ENCODE measurements around the gene KCNH1. TPM values are rescaled to one million over a fixed set of nuclear protein-coding genes. Genes with fewer than 3 reads are reported as not detected.

KCNH1 gene
- total and polyA plus RNA-seq, 2 experiments from 2014 or later, result 0.28 TPM; not detected in 1

DNA sequence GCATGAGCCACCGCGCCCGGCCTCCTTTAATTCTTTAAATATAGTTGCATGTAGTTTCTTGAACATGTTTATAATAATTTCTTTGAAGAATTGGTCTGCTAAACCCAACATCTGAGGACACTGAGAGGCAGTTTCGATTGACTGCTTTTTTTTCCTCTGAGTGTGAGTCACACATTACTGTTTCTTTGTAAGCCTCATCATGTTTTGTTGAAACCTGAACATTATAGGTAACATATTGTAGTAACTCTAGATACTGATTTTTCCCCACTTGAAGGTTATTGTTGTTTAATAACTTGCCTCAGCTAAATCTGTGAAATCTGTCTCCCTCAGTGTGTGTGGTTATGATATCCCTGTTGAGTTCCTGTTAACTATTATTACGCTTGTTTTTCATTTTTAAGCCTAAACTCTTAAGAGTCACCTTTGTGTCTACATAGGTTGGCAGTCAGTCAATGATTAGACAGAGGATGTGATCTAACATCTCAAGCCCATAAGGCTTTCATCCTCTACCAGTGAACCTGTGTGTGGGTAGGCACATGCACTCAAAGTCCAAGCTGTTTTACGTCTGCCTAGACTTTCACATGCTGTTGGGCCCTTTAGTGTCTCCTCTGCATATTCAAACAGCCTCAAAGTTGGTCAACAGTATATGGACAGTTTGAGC lies 155.5 kb downstream of the KCNH1 start:
- Histone ChIP-seq H3K27ac (ENCODE audit: low read depth) (no peak overlapping the region), H3K79me2 (replicated peaks; ENCODE audit: insufficient read depth) (no peaks in the 10 kb centered on the region), H3K4me1 (ENCODE audit: insufficient read depth) (no peaks in the 10 kb centered on the region), H3K27me3 (ENCODE audit: insufficient read depth) (no peaks in the 10 kb centered on the region), H3F3A (replicated peaks; ENCODE audit: low read depth) (no peaks in the 10 kb centered on the region), H3K9me2 (ENCODE audit: insufficient read depth) (no peaks in the 10 kb centered on the region; the same call in 1 of the 2 replicates), H3K4me2 (no peak overlapping the region), H2AFZ (no peak overlapping the region), H4K20me1 (replicated peaks; ENCODE audit: insufficient read depth) (no peaks in the 10 kb centered on the region), H3K4me3 (no peak overlapping the region), H3K36me3 (ENCODE audit: insufficient read depth) (no peaks in the 10 kb centered on the region; the same call in 1 of the 2 replicates)
- Mint-ChIP-seq H3K27ac (no peak overlapping the region), H3K9me3 (peaks cover 10% of the 10 kb centered on the region), H3K36me3 (ENCODE audit: low read depth) (no peaks in the 10 kb centered on the region), H3K4me1 (no peaks in the 10 kb centered on the region), H3K4me3 (no peak overlapping the region), H3K27me3 (ENCODE audit: insufficient read depth, low read depth, poor library complexity) (no peaks in the 10 kb centered on the region)
- TF ChIP-seq CREB1 (CRISPR knock-in tag; IDR thresholded peaks at IDR 0.05; ENCODE audit: low read depth) (no peak), JUNB (IDR thresholded peaks at IDR 0.05; ENCODE audit: unreplicated experiment) (no peak)
- ATAC-seq (no peak), DNase-seq (ENCODE audit: low spot score) (no peak)

DNA sequence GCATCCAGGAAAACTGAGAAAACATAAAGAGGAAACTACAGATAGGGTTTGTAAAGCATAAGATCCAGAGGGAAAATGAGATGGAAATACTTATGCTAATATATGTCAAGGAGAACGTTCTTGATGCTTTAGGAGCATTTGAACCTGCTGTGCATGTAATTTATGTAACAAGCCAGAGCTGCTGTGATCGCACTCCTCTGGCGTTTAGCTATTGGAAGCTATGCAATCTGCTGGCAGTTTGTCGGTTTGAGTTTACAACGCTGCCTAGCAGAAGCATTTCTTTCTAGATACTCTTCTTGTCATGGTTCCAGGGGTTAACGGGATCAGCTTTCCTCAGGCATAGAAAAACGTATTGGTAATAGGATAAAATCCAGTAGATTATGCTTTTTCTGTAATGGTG lies 182.7 kb downstream of the KCNH1 start:
- Mint-ChIP-seq H3K36me3 (ENCODE audit: low read depth) (no peaks in the 10 kb centered on the region), H3K27me3 (ENCODE audit: insufficient read depth, low read depth, poor library complexity) (peaks cover 1% of the 10 kb centered on the region), H3K27ac (no peak overlapping the region), H3K9me3 (no peaks in the 10 kb centered on the region; the same call in 2 of the 3 replicates), H3K4me3 (no peak overlapping the region), H3K4me1 (no peaks in the 10 kb centered on the region)
- no peaks in the 10 kb centered on the region for H3K27me3 ChIP-seq (ENCODE audit: insufficient read depth)
- ATAC-seq (no peak), DNase-seq (ENCODE audit: low spot score) (no peak)
- H4K20me1 ChIP-seq (replicated peaks; ENCODE audit: insufficient read depth), result no peaks in the 10 kb centered on the region
- H3K79me2 ChIP-seq (replicated peaks; ENCODE audit: insufficient read depth), result no peaks in the 10 kb centered on the region
- no peak overlapping the region for H3K4me2 ChIP-seq
- H3K27ac ChIP-seq (ENCODE audit: low read depth), result no peak overlapping the region
- H3K36me3 ChIP-seq (ENCODE audit: insufficient read depth), result no peaks in the 10 kb centered on the region
- no peak overlapping the region for H2AFZ ChIP-seq
- H3F3A ChIP-seq (replicated peaks; ENCODE audit: low read depth), result no peaks in the 10 kb centered on the region
- H3K9me2 ChIP-seq (ENCODE audit: insufficient read depth), result no peaks in the 10 kb centered on the region
- no peaks in the 10 kb centered on the region for H3K4me1 ChIP-seq (ENCODE audit: insufficient read depth)
- H3K4me3 ChIP-seq, result no peak overlapping the region
- TF ChIP-seq EZH2 (IDR thresholded peaks at IDR 0.05; ENCODE audit: low read depth, unreplicated experiment) (no peak), STAT1 (IDR thresholded peaks at IDR 0.05; ENCODE audit: unreplicated experiment) (no peak), JUNB (IDR thresholded peaks at IDR 0.05; ENCODE audit: unreplicated experiment) (no peak), NANOG (IDR thresholded peaks at IDR 0.05; ENCODE audit: borderline replicate concordance) (no peak), POLR2AphosphoS5 (IDR thresholded peaks at IDR 0.05; ENCODE audit: low read depth) (no peak)
- TF ChIP-seq, protein P1, sequence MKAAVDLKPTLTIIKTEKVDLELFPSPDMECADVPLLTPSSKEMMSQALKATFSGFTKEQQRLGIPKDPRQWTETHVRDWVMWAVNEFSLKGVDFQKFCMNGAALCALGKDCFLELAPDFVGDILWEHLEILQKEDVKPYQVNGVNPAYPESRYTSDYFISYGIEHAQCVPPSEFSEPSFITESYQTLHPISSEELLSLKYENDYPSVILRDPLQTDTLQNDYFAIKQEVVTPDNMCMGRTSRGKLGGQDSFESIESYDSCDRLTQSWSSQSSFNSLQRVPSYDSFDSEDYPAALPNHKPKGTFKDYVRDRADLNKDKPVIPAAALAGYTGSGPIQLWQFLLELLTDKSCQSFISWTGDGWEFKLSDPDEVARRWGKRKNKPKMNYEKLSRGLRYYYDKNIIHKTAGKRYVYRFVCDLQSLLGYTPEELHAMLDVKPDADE (IDR thresholded peaks at IDR 0.05), result no peak
- TF ChIP-seq, protein P2, sequence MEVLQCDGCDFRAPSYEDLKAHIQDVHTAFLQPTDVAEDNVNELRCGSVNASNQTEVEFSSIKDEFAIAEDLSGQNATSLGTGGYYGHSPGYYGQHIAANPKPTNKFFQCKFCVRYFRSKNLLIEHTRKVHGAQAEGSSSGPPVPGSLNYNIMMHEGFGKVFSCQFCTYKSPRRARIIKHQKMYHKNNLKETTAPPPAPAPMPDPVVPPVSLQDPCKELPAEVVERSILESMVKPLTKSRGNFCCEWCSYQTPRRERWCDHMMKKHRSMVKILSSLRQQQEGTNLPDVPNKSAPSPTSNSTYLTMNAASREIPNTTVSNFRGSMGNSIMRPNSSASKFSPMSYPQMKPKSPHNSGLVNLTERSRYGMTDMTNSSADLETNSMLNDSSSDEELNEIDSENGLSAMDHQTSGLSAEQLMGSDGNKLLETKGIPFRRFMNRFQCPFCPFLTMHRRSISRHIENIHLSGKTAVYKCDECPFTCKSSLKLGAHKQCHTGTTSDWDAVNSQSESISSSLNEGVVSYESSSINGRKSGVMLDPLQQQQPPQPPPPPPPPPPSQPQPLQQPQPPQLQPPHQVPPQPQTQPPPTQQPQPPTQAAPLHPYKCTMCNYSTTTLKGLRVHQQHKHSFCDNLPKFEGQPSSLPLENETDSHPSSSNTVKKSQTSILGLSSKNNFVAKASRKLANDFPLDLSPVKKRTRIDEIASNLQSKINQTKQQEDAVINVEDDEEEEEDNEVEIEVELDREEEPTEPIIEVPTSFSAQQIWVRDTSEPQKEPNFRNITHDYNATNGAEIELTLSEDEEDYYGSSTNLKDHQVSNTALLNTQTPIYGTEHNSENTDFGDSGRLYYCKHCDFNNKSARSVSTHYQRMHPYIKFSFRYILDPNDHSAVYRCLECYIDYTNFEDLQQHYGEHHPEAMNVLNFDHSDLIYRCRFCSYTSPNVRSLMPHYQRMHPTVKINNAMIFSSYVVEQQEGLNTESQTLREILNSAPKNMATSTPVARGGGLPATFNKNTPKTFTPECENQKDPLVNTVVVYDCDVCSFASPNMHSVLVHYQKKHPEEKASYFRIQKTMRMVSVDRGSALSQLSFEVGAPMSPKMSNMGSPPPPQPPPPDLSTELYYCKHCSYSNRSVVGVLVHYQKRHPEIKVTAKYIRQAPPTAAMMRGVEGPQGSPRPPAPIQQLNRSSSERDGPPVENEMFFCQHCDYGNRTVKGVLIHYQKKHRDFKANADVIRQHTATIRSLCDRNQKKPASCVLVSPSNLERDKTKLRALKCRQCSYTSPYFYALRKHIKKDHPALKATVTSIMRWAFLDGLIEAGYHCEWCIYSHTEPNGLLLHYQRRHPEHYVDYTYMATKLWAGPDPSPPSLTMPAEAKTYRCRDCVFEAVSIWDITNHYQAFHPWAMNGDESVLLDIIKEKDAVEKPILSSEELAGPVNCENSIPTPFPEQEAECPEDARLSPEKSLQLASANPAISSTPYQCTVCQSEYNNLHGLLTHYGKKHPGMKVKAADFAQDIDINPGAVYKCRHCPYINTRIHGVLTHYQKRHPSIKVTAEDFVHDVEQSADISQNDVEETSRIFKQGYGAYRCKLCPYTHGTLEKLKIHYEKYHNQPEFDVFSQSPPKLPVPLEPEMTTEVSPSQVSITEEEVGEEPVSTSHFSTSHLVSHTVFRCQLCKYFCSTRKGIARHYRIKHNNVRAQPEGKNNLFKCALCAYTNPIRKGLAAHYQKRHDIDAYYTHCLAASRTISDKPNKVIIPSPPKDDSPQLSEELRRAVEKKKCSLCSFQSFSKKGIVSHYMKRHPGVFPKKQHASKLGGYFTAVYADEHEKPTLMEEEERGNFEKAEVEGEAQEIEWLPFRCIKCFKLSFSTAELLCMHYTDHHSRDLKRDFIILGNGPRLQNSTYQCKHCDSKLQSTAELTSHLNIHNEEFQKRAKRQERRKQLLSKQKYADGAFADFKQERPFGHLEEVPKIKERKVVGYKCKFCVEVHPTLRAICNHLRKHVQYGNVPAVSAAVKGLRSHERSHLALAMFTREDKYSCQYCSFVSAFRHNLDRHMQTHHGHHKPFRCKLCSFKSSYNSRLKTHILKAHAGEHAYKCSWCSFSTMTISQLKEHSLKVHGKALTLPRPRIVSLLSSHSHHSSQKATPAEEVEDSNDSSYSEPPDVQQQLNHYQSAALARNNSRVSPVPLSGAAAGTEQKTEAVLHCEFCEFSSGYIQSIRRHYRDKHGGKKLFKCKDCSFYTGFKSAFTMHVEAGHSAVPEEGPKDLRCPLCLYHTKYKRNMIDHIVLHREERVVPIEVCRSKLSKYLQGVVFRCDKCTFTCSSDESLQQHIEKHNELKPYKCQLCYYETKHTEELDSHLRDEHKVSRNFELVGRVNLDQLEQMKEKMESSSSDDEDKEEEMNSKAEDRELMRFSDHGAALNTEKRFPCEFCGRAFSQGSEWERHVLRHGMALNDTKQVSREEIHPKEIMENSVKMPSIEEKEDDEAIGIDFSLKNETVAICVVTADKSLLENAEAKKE (CRISPR knock-in tag; IDR thresholded peaks at IDR 0.05), result no peak
- TF ChIP-seq, protein P3, sequence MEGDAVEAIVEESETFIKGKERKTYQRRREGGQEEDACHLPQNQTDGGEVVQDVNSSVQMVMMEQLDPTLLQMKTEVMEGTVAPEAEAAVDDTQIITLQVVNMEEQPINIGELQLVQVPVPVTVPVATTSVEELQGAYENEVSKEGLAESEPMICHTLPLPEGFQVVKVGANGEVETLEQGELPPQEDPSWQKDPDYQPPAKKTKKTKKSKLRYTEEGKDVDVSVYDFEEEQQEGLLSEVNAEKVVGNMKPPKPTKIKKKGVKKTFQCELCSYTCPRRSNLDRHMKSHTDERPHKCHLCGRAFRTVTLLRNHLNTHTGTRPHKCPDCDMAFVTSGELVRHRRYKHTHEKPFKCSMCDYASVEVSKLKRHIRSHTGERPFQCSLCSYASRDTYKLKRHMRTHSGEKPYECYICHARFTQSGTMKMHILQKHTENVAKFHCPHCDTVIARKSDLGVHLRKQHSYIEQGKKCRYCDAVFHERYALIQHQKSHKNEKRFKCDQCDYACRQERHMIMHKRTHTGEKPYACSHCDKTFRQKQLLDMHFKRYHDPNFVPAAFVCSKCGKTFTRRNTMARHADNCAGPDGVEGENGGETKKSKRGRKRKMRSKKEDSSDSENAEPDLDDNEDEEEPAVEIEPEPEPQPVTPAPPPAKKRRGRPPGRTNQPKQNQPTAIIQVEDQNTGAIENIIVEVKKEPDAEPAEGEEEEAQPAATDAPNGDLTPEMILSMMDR (conservative IDR thresholded peaks at IDR 0.05; ENCODE audit: low read depth in 2 of 2), result no peak

All from GM23338 (cell line).